Fibroblast of skin of left biceps (primary cell): ENCODE results near the gene ANKRD40CL.

Source experiments
- DNase-seq, 2 experiments: peaks; one replicate each; pipeline ENCODE4 v3.0.0-alpha.2; 2013; ENCODE audit warnings: low read depth in 2 of 2

The ANKRD40CL gene

GRCh38 chr17:50715471-50715870 is 51.8 kb downstream of the ANKRD40CL start:
- DNase-seq = no peak

GRCh38 chr17:50712641-50713040 is 54.7 kb downstream of the ANKRD40CL start:
- DNase-seq = no peak
